NCI-H2227 treated with DMSO at 0.1 percent for 48 hours (cell line): ENCODE data around the gene CTSG.
"Not testable (repeated sequence)": the region's sequence is repeated elsewhere in the genome, so short reads cannot be mapped to it uniquely, and the experiment has no call there.

ENCODE experiments used
- DNase-seq: peaks from one replicate; lab custom pipeline; 2025; lab: John Stamatoyannopoulos, UW

Gene CTSG

DNA sequence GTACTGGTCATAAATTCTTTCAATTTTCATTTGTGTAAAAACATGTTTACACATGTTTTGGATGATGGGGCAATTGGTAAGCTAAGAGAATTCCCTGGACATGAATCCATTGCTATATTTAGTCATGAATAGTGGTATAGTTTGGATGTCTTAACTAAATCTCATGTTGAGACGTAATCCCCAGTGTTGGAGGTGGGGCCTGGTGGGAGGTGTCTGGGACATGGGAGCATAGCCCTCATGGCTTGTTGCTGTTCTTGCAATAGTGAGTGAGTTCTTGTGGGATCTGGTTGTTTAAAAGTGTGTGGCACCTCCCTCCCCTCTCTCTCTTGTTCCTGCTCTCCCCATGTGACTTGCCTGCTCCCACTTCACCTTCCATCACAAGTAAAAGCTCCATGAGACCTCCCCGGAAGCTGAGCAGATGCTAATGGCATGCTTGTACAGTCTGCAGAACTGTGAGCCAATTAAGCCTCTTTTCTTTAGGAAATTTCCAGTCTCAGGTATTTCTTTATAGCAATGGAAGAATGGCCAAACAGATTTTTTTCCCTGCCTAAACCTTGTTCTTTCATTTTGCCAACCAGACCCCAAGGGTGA, 33.6 kb downstream of the CTSG start:
- no peak for DNase-seq

DNA sequence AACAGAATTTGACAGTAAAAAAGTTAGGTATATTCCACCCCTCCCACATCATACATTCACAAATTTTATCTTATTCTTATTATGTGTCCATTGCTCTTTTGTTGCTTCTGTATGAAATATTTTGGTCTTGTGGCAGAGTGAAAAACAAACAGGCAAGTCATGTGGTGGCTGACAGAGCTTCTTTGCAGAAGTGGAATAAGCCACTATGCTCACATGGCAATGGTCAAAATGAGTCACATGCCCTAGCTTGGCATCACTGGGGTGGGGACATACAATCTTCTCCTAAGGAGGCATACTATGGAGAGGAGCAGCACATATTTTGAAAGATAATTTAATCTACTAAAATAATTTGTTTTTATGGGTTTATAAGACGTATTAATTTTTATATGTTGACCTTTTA, 40.3 kb downstream of the CTSG start:
- no peak for DNase-seq

DNA sequence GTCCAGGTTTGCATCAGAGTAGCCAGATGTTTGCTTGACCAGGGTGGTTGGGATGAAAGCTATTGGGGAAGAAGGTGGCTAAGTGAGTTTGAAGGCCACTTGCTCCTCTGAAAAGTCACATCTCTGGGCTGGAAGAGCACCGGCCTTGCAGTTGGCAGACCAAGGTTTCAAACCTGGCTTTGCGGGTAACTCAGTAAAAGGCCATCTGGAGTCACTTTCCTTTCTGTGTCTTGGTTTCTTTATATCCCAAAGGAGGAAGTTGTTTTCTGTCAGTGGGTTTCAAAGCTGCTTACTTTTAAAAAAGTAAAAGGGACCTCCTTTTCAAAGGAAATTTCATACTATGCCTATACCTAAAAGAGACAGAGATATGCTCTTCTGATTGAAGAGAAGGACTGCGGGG, 41.8 kb downstream of the CTSG start:
- DNase-seq: no peak

GRCh38 chr14:24525877-24526620, 50.0 kb downstream of the CTSG start:
- not testable (repeated sequence) for DNase-seq
